ENCODE data around the gene HSD17B8. TPM values are rescaled to one million over a fixed set of nuclear protein-coding genes. Genes with fewer than 3 reads are reported as not detected.

Gene HSD17B8
- total and polyA plus RNA-seq, 2 experiments from 2014 or later = 4.3 to 8.9 TPM

DNA sequence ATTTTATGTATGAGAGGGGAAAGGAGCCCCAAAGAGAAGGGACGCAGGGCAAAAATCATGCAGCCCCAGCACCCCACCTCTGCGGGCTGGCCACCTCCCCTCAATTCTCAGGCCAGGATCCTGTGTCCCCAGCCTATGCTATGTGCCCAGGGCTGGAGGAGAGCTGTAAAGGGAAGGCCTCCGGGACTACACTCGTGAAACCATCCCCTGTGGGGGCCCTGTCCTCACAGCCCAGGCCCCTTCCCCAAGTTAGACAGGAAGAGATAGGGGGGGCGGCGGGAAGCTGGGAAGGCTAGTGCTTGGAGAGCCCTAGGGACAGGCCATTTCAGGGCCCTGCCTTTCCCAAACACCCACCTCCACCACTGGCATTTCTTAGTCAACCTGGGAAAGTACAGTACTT is 10.8 kb upstream of the HSD17B8 start:
- Histone ChIP-seq H3K9me2 (ENCODE audit: insufficient read depth) (no peaks in the 10 kb centered on the region), H3K4me3 (peak overlapping the region; percentile 94), H3K27me3 (ENCODE audit: insufficient read depth) (peaks cover 27% of the 10 kb centered on the region), H3K79me2 (replicated peaks; ENCODE audit: insufficient read depth) (no peaks in the 10 kb centered on the region), H3K27ac (ENCODE audit: low read depth) (no peak overlapping the region), H3K36me3 (ENCODE audit: insufficient read depth) (no peaks in the 10 kb centered on the region; the same call in 1 of the 2 replicates), H3K4me2 (peak overlapping the region; percentile 100), H2AFZ (no peak overlapping the region), H4K20me1 (replicated peaks; ENCODE audit: insufficient read depth) (peaks cover 7% of the 10 kb centered on the region), H3F3A (replicated peaks; ENCODE audit: low read depth) (0 out of 2 replicates have a peak, but pooled peaks cover 7% of the 10 kb centered on the region), H3K4me1 (ENCODE audit: insufficient read depth) (peaks cover 11% of the 10 kb centered on the region)
- no peak; the same call in 2 of the 3 replicates for ATAC-seq
- H3K9me3 Mint-ChIP-seq = no peaks in the 10 kb centered on the region; the same call in 2 of the 3 replicates
- peaks cover 23% of the 10 kb centered on the region for H3K36me3 Mint-ChIP-seq (ENCODE audit: low read depth)
- H3K27ac Mint-ChIP-seq = no peak overlapping the region
- no peak for TF ChIP-seq EZH2phosphoT487 (IDR thresholded peaks at IDR 0.05; ENCODE audit: unreplicated experiment)
- TF ChIP-seq EZH2 (IDR thresholded peaks at IDR 0.05; ENCODE audit: low read depth, unreplicated experiment) = no peak
- TF ChIP-seq JUNB (IDR thresholded peaks at IDR 0.05; ENCODE audit: unreplicated experiment) = no peak
- TF ChIP-seq ZNF331 (CRISPR knock-in tag; IDR thresholded peaks at IDR 0.05; ENCODE audit: low read depth) = no peak
- TF ChIP-seq, protein P1, sequence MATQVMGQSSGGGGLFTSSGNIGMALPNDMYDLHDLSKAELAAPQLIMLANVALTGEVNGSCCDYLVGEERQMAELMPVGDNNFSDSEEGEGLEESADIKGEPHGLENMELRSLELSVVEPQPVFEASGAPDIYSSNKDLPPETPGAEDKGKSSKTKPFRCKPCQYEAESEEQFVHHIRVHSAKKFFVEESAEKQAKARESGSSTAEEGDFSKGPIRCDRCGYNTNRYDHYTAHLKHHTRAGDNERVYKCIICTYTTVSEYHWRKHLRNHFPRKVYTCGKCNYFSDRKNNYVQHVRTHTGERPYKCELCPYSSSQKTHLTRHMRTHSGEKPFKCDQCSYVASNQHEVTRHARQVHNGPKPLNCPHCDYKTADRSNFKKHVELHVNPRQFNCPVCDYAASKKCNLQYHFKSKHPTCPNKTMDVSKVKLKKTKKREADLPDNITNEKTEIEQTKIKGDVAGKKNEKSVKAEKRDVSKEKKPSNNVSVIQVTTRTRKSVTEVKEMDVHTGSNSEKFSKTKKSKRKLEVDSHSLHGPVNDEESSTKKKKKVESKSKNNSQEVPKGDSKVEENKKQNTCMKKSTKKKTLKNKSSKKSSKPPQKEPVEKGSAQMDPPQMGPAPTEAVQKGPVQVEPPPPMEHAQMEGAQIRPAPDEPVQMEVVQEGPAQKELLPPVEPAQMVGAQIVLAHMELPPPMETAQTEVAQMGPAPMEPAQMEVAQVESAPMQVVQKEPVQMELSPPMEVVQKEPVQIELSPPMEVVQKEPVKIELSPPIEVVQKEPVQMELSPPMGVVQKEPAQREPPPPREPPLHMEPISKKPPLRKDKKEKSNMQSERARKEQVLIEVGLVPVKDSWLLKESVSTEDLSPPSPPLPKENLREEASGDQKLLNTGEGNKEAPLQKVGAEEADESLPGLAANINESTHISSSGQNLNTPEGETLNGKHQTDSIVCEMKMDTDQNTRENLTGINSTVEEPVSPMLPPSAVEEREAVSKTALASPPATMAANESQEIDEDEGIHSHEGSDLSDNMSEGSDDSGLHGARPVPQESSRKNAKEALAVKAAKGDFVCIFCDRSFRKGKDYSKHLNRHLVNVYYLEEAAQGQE (IDR thresholded peaks at IDR 0.05; ENCODE audit: unreplicated experiment) = no peak
- no peak for TF ChIP-seq ZNF114 (CRISPR knock-in tag; IDR thresholded peaks at IDR 0.05)
- TF ChIP-seq, protein P2, sequence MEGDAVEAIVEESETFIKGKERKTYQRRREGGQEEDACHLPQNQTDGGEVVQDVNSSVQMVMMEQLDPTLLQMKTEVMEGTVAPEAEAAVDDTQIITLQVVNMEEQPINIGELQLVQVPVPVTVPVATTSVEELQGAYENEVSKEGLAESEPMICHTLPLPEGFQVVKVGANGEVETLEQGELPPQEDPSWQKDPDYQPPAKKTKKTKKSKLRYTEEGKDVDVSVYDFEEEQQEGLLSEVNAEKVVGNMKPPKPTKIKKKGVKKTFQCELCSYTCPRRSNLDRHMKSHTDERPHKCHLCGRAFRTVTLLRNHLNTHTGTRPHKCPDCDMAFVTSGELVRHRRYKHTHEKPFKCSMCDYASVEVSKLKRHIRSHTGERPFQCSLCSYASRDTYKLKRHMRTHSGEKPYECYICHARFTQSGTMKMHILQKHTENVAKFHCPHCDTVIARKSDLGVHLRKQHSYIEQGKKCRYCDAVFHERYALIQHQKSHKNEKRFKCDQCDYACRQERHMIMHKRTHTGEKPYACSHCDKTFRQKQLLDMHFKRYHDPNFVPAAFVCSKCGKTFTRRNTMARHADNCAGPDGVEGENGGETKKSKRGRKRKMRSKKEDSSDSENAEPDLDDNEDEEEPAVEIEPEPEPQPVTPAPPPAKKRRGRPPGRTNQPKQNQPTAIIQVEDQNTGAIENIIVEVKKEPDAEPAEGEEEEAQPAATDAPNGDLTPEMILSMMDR (conservative IDR thresholded peaks at IDR 0.05; ENCODE audit: low read depth in 2 of 2) = no peak
- TF ChIP-seq, protein P3, sequence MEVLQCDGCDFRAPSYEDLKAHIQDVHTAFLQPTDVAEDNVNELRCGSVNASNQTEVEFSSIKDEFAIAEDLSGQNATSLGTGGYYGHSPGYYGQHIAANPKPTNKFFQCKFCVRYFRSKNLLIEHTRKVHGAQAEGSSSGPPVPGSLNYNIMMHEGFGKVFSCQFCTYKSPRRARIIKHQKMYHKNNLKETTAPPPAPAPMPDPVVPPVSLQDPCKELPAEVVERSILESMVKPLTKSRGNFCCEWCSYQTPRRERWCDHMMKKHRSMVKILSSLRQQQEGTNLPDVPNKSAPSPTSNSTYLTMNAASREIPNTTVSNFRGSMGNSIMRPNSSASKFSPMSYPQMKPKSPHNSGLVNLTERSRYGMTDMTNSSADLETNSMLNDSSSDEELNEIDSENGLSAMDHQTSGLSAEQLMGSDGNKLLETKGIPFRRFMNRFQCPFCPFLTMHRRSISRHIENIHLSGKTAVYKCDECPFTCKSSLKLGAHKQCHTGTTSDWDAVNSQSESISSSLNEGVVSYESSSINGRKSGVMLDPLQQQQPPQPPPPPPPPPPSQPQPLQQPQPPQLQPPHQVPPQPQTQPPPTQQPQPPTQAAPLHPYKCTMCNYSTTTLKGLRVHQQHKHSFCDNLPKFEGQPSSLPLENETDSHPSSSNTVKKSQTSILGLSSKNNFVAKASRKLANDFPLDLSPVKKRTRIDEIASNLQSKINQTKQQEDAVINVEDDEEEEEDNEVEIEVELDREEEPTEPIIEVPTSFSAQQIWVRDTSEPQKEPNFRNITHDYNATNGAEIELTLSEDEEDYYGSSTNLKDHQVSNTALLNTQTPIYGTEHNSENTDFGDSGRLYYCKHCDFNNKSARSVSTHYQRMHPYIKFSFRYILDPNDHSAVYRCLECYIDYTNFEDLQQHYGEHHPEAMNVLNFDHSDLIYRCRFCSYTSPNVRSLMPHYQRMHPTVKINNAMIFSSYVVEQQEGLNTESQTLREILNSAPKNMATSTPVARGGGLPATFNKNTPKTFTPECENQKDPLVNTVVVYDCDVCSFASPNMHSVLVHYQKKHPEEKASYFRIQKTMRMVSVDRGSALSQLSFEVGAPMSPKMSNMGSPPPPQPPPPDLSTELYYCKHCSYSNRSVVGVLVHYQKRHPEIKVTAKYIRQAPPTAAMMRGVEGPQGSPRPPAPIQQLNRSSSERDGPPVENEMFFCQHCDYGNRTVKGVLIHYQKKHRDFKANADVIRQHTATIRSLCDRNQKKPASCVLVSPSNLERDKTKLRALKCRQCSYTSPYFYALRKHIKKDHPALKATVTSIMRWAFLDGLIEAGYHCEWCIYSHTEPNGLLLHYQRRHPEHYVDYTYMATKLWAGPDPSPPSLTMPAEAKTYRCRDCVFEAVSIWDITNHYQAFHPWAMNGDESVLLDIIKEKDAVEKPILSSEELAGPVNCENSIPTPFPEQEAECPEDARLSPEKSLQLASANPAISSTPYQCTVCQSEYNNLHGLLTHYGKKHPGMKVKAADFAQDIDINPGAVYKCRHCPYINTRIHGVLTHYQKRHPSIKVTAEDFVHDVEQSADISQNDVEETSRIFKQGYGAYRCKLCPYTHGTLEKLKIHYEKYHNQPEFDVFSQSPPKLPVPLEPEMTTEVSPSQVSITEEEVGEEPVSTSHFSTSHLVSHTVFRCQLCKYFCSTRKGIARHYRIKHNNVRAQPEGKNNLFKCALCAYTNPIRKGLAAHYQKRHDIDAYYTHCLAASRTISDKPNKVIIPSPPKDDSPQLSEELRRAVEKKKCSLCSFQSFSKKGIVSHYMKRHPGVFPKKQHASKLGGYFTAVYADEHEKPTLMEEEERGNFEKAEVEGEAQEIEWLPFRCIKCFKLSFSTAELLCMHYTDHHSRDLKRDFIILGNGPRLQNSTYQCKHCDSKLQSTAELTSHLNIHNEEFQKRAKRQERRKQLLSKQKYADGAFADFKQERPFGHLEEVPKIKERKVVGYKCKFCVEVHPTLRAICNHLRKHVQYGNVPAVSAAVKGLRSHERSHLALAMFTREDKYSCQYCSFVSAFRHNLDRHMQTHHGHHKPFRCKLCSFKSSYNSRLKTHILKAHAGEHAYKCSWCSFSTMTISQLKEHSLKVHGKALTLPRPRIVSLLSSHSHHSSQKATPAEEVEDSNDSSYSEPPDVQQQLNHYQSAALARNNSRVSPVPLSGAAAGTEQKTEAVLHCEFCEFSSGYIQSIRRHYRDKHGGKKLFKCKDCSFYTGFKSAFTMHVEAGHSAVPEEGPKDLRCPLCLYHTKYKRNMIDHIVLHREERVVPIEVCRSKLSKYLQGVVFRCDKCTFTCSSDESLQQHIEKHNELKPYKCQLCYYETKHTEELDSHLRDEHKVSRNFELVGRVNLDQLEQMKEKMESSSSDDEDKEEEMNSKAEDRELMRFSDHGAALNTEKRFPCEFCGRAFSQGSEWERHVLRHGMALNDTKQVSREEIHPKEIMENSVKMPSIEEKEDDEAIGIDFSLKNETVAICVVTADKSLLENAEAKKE (CRISPR knock-in tag; IDR thresholded peaks at IDR 0.05) = no peak
- no peak for TF ChIP-seq CREB1 (CRISPR knock-in tag; IDR thresholded peaks at IDR 0.05; ENCODE audit: low read depth)
- no peak for TF ChIP-seq NANOG (IDR thresholded peaks at IDR 0.05; ENCODE audit: borderline replicate concordance)
- no peak for TF ChIP-seq POLR2AphosphoS5 (IDR thresholded peaks at IDR 0.05; ENCODE audit: low read depth)
- TF ChIP-seq, protein P4, sequence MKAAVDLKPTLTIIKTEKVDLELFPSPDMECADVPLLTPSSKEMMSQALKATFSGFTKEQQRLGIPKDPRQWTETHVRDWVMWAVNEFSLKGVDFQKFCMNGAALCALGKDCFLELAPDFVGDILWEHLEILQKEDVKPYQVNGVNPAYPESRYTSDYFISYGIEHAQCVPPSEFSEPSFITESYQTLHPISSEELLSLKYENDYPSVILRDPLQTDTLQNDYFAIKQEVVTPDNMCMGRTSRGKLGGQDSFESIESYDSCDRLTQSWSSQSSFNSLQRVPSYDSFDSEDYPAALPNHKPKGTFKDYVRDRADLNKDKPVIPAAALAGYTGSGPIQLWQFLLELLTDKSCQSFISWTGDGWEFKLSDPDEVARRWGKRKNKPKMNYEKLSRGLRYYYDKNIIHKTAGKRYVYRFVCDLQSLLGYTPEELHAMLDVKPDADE (IDR thresholded peaks at IDR 0.05) = no peak
- TF ChIP-seq STAT1 (IDR thresholded peaks at IDR 0.05; ENCODE audit: unreplicated experiment) = no peak
- peak overlapping the region; percentile 67 for H3K4me3 Mint-ChIP-seq
- H3K27me3 Mint-ChIP-seq (ENCODE audit: insufficient read depth, low read depth, poor library complexity) = peaks cover 21% of the 10 kb centered on the region
- no peak for DNase-seq (ENCODE audit: low spot score)
- H3K4me1 Mint-ChIP-seq = peaks cover 29% of the 10 kb centered on the region

All from GM23338 (cell line).